H1 (cell line): ENCODE results near the gene KDM6A. TPM values are rescaled to one million over a fixed set of nuclear protein-coding genes. Genes with fewer than 3 reads are reported as not detected.

ENCODE experiments used
- CTCF ChIA-PET: fragments of 300-600 bp; sonication (Branson Sonifier 250); formaldehyde crosslinking; loops from one replicate; lab custom pipeline; 2021; ENCODE audit not compliant: partially characterized antibody; lab: Charles Lee
- POLR2A ChIA-PET: fragments of 300-600 bp; sonication (Branson Sonifier 250); formaldehyde crosslinking; loops from one replicate; lab custom pipeline; 2021; ENCODE audit warnings: inconsistent platforms; ENCODE audit not compliant: partially characterized antibody; lab: Charles Lee
- DNase-seq, 2 experiments: peaks; one replicate each; pipeline versions ENCODE4 v3.0.0 to v3.0.0-alpha.2; 2010 to 2022; ENCODE audit warnings: low spot score in 2 of 2, low read depth in 1 of 2, mixed read lengths in 1 of 2
- FAIRE-seq: peaks from 2 replicates; lab custom pipeline; 2011; peaks lifted over from hg19 to GRCh38; lab: Jason Lieb, UNC
- H2AFZ ChIP-seq: 2 replicates; pipeline ENCODE4 v1.8.1; 2012; ENCODE audit warnings: low read length, inconsistent platforms
- H2AK5ac ChIP-seq: 2 replicates; pipeline ENCODE4 v1.6.1; 2013; ENCODE audit warnings: low read depth, low read length
- H2BK120ac ChIP-seq: replicated peaks from 2 replicates; pipeline ENCODE3; 2013; ENCODE audit warnings: low read depth, low read length, inconsistent platforms
- H2BK12ac ChIP-seq: 2 replicates; pipeline ENCODE4 v1.6.1; 2013; ENCODE audit warnings: low read depth, low read length
- H2BK15ac ChIP-seq: 2 replicates; pipeline ENCODE4 v1.6.1; 2013; ENCODE audit warnings: low read length
- H2BK20ac ChIP-seq: 2 replicates; pipeline ENCODE4 v1.6.1; 2013; ENCODE audit warnings: low read length
- H2BK5ac ChIP-seq: 2 replicates; pipeline ENCODE4 v1.6.1; 2013; ENCODE audit warnings: low read depth, low read length
- H3K14ac ChIP-seq: 2 replicates; pipeline ENCODE4 v1.6.1; 2013; ENCODE audit warnings: inconsistent platforms; ENCODE audit not compliant: insufficient read length
- H3K18ac ChIP-seq: 2 replicates; pipeline ENCODE4 v1.6.1; 2013; ENCODE audit warnings: low read length; ENCODE audit errors: extremely low read depth
- H3K23ac ChIP-seq: 2 replicates; pipeline ENCODE4 v1.6.1; 2013; ENCODE audit warnings: inconsistent platforms; ENCODE audit not compliant: insufficient read length
- H3K23me2 ChIP-seq: 2 replicates; pipeline ENCODE4 v1.6.1; 2013; ENCODE audit warnings: low read depth, low read length
- H3K27ac ChIP-seq: 2 replicates; pipeline ENCODE4 v1.6.1; 2011; ENCODE audit warnings: low read depth, low read length, inconsistent platforms
- H3K27me3 ChIP-seq, 4 experiments: replicated peaks in 1 of 4; 1 replicate in 1 of 4; 2 replicates in 3 of 4; pipeline versions ENCODE4 v1.6.1 to v1.8.1; 2011 to 2013; ENCODE audit warnings: low read length in 3 of 4, mild to moderate bottlenecking in 3 of 4, inconsistent platforms in 2 of 4, mixed read lengths in 2 of 4, moderate library complexity in 1 of 4; ENCODE audit not compliant: control insufficient read depth in 3 of 4, insufficient read depth in 3 of 4; ENCODE audit errors: extremely low read depth in 1 of 4
- H3K36me3 ChIP-seq, 4 experiments: 2 replicates each; pipeline versions ENCODE4 v1.6.1 to v1.8.1; 2011 to 2013; ENCODE audit warnings: mild to moderate bottlenecking in 4 of 4, low read length in 3 of 4, moderate library complexity in 2 of 4, control low read depth in 1 of 4, inconsistent platforms in 1 of 4; ENCODE audit not compliant: insufficient read depth in 4 of 4, control insufficient read depth in 2 of 4
- H3K4ac ChIP-seq: replicated peaks from 2 replicates; pipeline ENCODE3; 2013; ENCODE audit warnings: low read length, low read depth, mixed read lengths, inconsistent platforms; ENCODE audit not compliant: insufficient read length
- H3K4me1 ChIP-seq, 4 experiments: replicated peaks in 1 of 4; 1 replicate in 1 of 4; 2 replicates in 3 of 4; pipeline versions ENCODE4 v1.6.1 to v1.8.1; 2011 to 2013; ENCODE audit warnings: low read length in 3 of 4, inconsistent platforms in 2 of 4, mixed read lengths in 1 of 4; ENCODE audit not compliant: insufficient read depth in 4 of 4, control insufficient read depth in 3 of 4
- H3K4me2 ChIP-seq, 2 experiments: 2 replicates each; pipeline versions ENCODE4 v1.6.1 to v1.8.1; 2011 to 2013; ENCODE audit warnings: low read depth in 2 of 2, low read length in 2 of 2, control low read depth in 1 of 2, inconsistent platforms in 1 of 2, mild to moderate bottlenecking in 1 of 2; ENCODE audit not compliant: insufficient read depth in 1 of 2
- H3K4me3 ChIP-seq, 4 experiments: fragments of 200-600, 300-600 bp in 1 of 4; sonication (generic), shearing (Covaris generic), sonication (Bioruptor Twin) in 1 of 4; 2 replicates each; pipeline versions ENCODE4 v1.5.1 to v1.8.1; 2011 to 2016; ENCODE audit warnings: low read length in 4 of 4, low read depth in 3 of 4, control low read depth in 2 of 4, inconsistent platforms in 2 of 4, mild to moderate bottlenecking in 2 of 4, mixed read lengths in 1 of 4, moderate library complexity in 1 of 4; ENCODE audit not compliant: insufficient read depth in 2 of 4; ENCODE audit errors: extremely low read depth in 1 of 4
- H3K56ac ChIP-seq: replicated peaks from 2 replicates; pipeline ENCODE3; 2013; ENCODE audit warnings: low read depth, mild to moderate bottlenecking, mixed read lengths, low read length, inconsistent platforms; ENCODE audit not compliant: insufficient read length
- H3K79me1 ChIP-seq: 2 replicates; pipeline ENCODE4 v1.6.1; 2013; ENCODE audit warnings: low read depth, low read length, control low read depth
- H3K79me2 ChIP-seq, 2 experiments: 2 replicates each; pipeline versions ENCODE4 v1.6.1 to v1.8.1; 2012 to 2013; ENCODE audit warnings: low read length in 2 of 2, mild to moderate bottlenecking in 2 of 2, inconsistent platforms in 1 of 2; ENCODE audit not compliant: insufficient read depth in 2 of 2, control insufficient read depth in 1 of 2
- H3K9ac ChIP-seq, 4 experiments: replicated peaks in 1 of 4; 1 replicate in 1 of 4; 2 replicates in 3 of 4; pipeline versions ENCODE4 v1.6.1 to v1.8.1; 2011 to 2013; ENCODE audit warnings: low read depth in 3 of 4, low read length in 3 of 4, control low read depth in 2 of 4, mild to moderate bottlenecking in 2 of 4, moderate library complexity in 2 of 4, inconsistent platforms in 1 of 4; ENCODE audit errors: extremely low read depth in 1 of 4
- H3K9me3 ChIP-seq, 2 experiments: 2 replicates each; pipeline versions ENCODE4 v1.6.1 to v1.8.1; 2012 to 2013; ENCODE audit warnings: mild to moderate bottlenecking in 2 of 2, moderate library complexity in 2 of 2, control low read depth in 1 of 2, inconsistent platforms in 1 of 2, low read depth in 1 of 2, low read length in 1 of 2, mixed read lengths in 1 of 2; ENCODE audit not compliant: insufficient read depth in 2 of 2
- H4K20me1 ChIP-seq, 2 experiments: replicated peaks in 1 of 2; 2 replicates each; pipeline versions ENCODE3 to v1.8.1; 2011 to 2013; ENCODE audit warnings: inconsistent platforms in 2 of 2, low read length in 2 of 2, mild to moderate bottlenecking in 1 of 2; ENCODE audit not compliant: insufficient read depth in 2 of 2, control insufficient read depth in 1 of 2
- H4K5ac ChIP-seq: 2 replicates; pipeline ENCODE4 v1.6.1; 2013; ENCODE audit warnings: low read length, low read depth, mixed read lengths, inconsistent platforms; ENCODE audit not compliant: insufficient read length
- H4K8ac ChIP-seq: 2 replicates; pipeline ENCODE4 v1.8.0; 2013; ENCODE audit warnings: mild to moderate bottlenecking, moderate library complexity, low read length, inconsistent platforms; ENCODE audit not compliant: insufficient read depth; ENCODE audit errors: extremely low read depth
- H4K91ac ChIP-seq: replicated peaks from 2 replicates; pipeline ENCODE3; 2013; ENCODE audit warnings: low read length, mixed read lengths, inconsistent platforms; ENCODE audit not compliant: insufficient read length
- BACH1 ChIP-seq: IDR thresholded peaks from 2 replicates; pipeline ENCODE4 v1.6.1; 2012; ENCODE audit warnings: low read length, improper control_type of control experiment
- BCL11A ChIP-seq, 2 experiments: IDR thresholded peaks; one replicate each; pipeline ENCODE4 v1.6.1; 2011; ENCODE audit warnings: low read depth in 2 of 2, low read length in 2 of 2, mild to moderate bottlenecking in 2 of 2
- BRCA1 ChIP-seq: IDR thresholded peaks from 2 replicates; pipeline ENCODE4 v1.6.1; 2012; ENCODE audit warnings: low read depth, low read length, improper control_type of control experiment
- CBX5 ChIP-seq: fragments of 300-800, 300-1000 bp; sonication (generic); IDR thresholded peaks from 2 replicates; pipeline ENCODE4 v1.7.1; 2016; ENCODE audit warnings: antibody characterized with exemption, low read length, low read depth
- CBX8 ChIP-seq: fragments of 300-800, 300-1000 bp; sonication (generic); IDR thresholded peaks from 2 replicates; pipeline ENCODE4 v1.7.1; 2016; ENCODE audit warnings: low read depth, low read length, borderline replicate concordance
- CTBP2 ChIP-seq: IDR thresholded peaks from 2 replicates; pipeline ENCODE4 v1.7.0; 2011; ENCODE audit warnings: borderline replicate concordance, mild to moderate bottlenecking, moderate library complexity, mixed read lengths, low read length; ENCODE audit not compliant: insufficient read depth, insufficient read length
- KDM1A ChIP-seq: fragments of 200-600, 300-600 bp; sonication (generic); IDR thresholded peaks from 2 replicates; pipeline ENCODE4 v1.7.1; 2016; ENCODE audit warnings: mild to moderate bottlenecking, low read length, borderline replicate concordance
- MAX ChIP-seq: IDR thresholded peaks from 2 replicates; pipeline ENCODE4 v1.6.1; 2012; ENCODE audit warnings: inconsistent platforms
- NRF1 ChIP-seq: IDR thresholded peaks from 2 replicates; pipeline ENCODE4 v1.6.1; 2011; ENCODE audit warnings: mild to moderate bottlenecking, low read depth, low read length, improper control_type of control experiment
- SAP30 ChIP-seq: fragments of 300-600 bp; sonication (generic); IDR thresholded peaks from 2 replicates; pipeline ENCODE4 v1.7.1; 2012; ENCODE audit warnings: low read length, moderate library complexity, mild to moderate bottlenecking, inconsistent platforms; ENCODE audit not compliant: insufficient read depth, insufficient replicate concordance
- SIRT6 ChIP-seq: IDR thresholded peaks from one replicate; pipeline ENCODE4 v1.7.1; 2012; ENCODE audit warnings: low read length, inconsistent platforms
- SIX5 ChIP-seq: IDR thresholded peaks from 2 replicates; pipeline ENCODE4 v1.6.1; 2011; ENCODE audit warnings: mild to moderate bottlenecking, low read depth, low read length
- SP1 ChIP-seq: IDR thresholded peaks from 2 replicates; pipeline ENCODE4 v1.6.1; 2011; ENCODE audit warnings: low read depth, low read length
- TAF7 ChIP-seq: optimal IDR thresholded peaks from 2 replicates; pipeline ENCODE3; 2011; ENCODE audit warnings: low read depth, mild to moderate bottlenecking, inconsistent platforms, low read length, moderate library complexity, borderline replicate concordance
- WGBS, 2 experiments: shearing (Covaris generic) in 1 of 2; methylation state at CpG; one replicate each; pipeline versions ENCODE4 v1.1.6 to v1.1.7; 2013 to 2015; ENCODE audit warnings: low lambda C conversion rate in 2 of 2, mixed read lengths in 2 of 2, inconsistent platforms in 1 of 2, low coverage in 1 of 2, missing lambda C conversion rate in 1 of 2; ENCODE audit not compliant: insufficient replicate concordance in 2 of 2, insufficient coverage in 1 of 2, insufficient read length in 1 of 2; ENCODE audit errors: extremely low coverage in 1 of 2, missing lambda C conversion rate in 1 of 2; 5-methylcytosine and 5-hydroxymethylcytosine counted together
- polyA plus RNA-seq, 7 experiments: library from polyadenylated mRNA; depleted of rRNA in 3 of 7; stranded (reverse) in 5 of 7; unstranded in 2 of 7; fragments of >200 nt in 5 of 7; fragments of 200-250 nt in 2 of 7; gene quantifications; 1 replicate in 5 of 7; 2 replicates in 1 of 7; 4 replicates in 1 of 7; pipeline versions ENCODE4 v1.2.1 to v1.2.3, GENCODE V29; 2011 to 2013; ENCODE audit warnings: missing spikeins in 2 of 7, mixed read lengths in 2 of 7
- total RNA-seq: library from RNA; stranded (reverse); fragmentation: NEBNext Ultra II Directional; extraction: Animal tissue kit (Norgen Biotek cat#: 25700); gene quantifications from 2 replicates; pipeline ENCODE4 v1.2.1, GENCODE V29; 2021

KDM6A gene
- total and polyA plus RNA-seq, 2 of the 8 experiments (the other 6 are each of a cell fraction or from before 2014, with no cell fraction given), result 43.5 to 58.4 TPM

GRCh38 chrX:45035071-45035470 lies 162.1 kb downstream of the KDM6A start:
- Histone ChIP-seq H3K18ac (no peak overlapping the region), H3K4me3 (no peak overlapping the region), H3K4ac (no peak overlapping the region), H3K23me2 (no peaks in the 10 kb centered on the region), H4K5ac (no peak overlapping the region), H2BK5ac (no peak overlapping the region), H4K20me1 (no peaks in the 10 kb centered on the region), H3K14ac (no peak overlapping the region), H2BK15ac (no peak overlapping the region), H3K9ac (no peak overlapping the region), H3K79me1 (no peaks in the 10 kb centered on the region), H2AFZ (no peak overlapping the region), H3K4me1 (peaks cover 0 to 3% (median 0%) of the 10 kb centered on the region in 4 experiments; a peak in 1 of 7 replicates), H3K79me2 (peaks cover 0 to 64% of the 10 kb centered on the region in 2 experiments; a peak in 2 of 4 replicates), H3K27ac (no peak overlapping the region), H3K27me3 (no peaks in the 10 kb centered on the region), H3K56ac (no peak overlapping the region), H3K4me2 (no peak overlapping the region), H3K23ac (no peak overlapping the region), H2AK5ac (no peak overlapping the region), H4K8ac (no peak overlapping the region)
- ChIA-PET CTCF (no interaction called here), POLR2A (no interaction called here)
- no peak for DNase-seq
- TF ChIP-seq SAP30 (no peak), NRF1 (no peak), BRCA1 (no peak), CBX8 (no peak), CBX5 (no peak), MAX (no peak), TAF7 (no peak), SIX5 (no peak), BACH1 (no peak), BCL11A (IDR thresholded peaks at IDR 0.05; ENCODE audit: low read depth in 2 of 2, low read length in 2 of 2) (no peak), SP1 (no peak), CTBP2 (no peak), SIRT6 (no peak), KDM1A (no peak)
- TF ChIP-seq, all 59 proteins: peak for 0
- no peak overlapping the region for H2BK120ac ChIP-seq
- FAIRE-seq, result no peak
- no peak overlapping the region for H2BK12ac ChIP-seq
- H4K91ac ChIP-seq, result no peak overlapping the region
- no peaks in the 10 kb centered on the region for H3K9me3 ChIP-seq
- WGBS, 2 experiments, result 89% methylated on average over 2 of the region's 2 CpGs; no CpG with 5 or more reads in 1 of the 2 experiments
- peaks cover 0 to 15% (median 1%) of the 10 kb centered on the region in 4 experiments; a peak in 4 of 8 replicates for H3K36me3 ChIP-seq
- no peak overlapping the region for H2BK20ac ChIP-seq
